NB4 (cell line): ENCODE measurements around the gene PTGER2.

Experiments
- DNase-seq: peaks from one replicate; pipeline ENCODE4 v3.0.0; 2010; ENCODE audit warnings: low read depth
- H3K4me3 ChIP-seq: one replicate; pipeline ENCODE4 v1.5.1; 2011; ENCODE audit warnings: mild to moderate bottlenecking, low read depth, low read length, moderate library complexity
- CTCF ChIP-seq: IDR thresholded peaks from one replicate; pipeline ENCODE4 v1.5.1; 2012; ENCODE audit warnings: low read depth, low read length
- MAX ChIP-seq: IDR thresholded peaks from 2 replicates; pipeline ENCODE4 v1.6.1; 2011; ENCODE audit warnings: low read depth, low read length
- MYC ChIP-seq: IDR thresholded peaks from 2 replicates; pipeline ENCODE4 v1.6.1; 2011; ENCODE audit warnings: low read depth, low read length
- POLR2A ChIP-seq: IDR thresholded peaks from 2 replicates; pipeline ENCODE4 v1.6.1; 2011; ENCODE audit warnings: mild to moderate bottlenecking; ENCODE audit not compliant: insufficient read length; ENCODE audit errors: extremely low read depth

PTGER2 gene

DNA sequence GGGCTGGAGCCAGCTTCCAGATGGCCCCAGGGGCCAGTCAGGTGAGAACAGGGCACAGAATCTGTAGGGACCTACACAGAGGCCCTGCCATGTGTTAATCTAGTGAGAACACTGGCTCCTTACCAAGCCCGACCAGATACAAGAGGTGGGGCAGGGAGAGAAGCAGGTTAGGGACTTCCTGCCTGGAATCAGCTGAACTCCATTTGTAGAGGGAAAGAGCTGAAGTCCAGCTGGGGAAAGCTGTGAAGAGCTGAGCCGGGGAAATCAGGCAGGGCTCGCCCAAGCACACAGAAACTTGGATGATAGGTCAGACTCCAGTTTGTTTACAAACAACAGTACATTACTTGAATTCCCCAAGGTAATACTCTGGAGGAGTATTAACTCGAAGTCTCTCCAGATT lies 46.7 kb downstream of the PTGER2 start:
- no peak overlapping the region for H3K4me3 ChIP-seq
- no peak for TF ChIP-seq CTCF
- TF ChIP-seq MAX: no peak
- TF ChIP-seq POLR2A: no peak
- no peak for TF ChIP-seq MYC
- no peak for DNase-seq

- no peak overlapping the region for H3K4me3 ChIP-seq
- DNase-seq: no peak
- TF ChIP-seq MYC (no peak), CTCF (no peak), MAX (no peak), POLR2A (no peak)
Measured at GRCh38 chr14:52363041-52363704, 49.1 kb downstream of the PTGER2 start.

GRCh38 chr14:52363961-52364360 lies 49.8 kb downstream of the PTGER2 start:
- DNase-seq: no peak
- TF ChIP-seq MYC: no peak
- no peak for TF ChIP-seq MAX
- no peak overlapping the region for H3K4me3 ChIP-seq

DNA sequence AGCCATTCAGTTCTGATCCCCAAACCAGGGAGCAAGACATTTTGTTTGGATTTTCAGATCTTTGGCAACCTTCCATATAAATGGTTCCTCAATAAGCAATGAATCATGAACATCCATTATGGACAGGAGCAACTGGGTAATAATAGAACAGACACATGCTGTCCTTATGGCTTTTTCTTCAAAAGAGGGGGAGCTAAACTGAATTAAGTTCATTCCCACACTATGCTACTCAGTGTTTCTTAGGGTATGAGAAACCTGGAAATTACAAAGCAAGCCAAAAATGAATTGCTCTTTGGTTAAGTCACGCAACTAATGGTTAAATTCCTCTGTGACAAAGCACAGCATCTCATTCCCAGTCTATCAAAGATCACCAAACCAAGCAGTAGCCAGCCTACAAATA lies 51.0 kb downstream of the PTGER2 start:
- no peak for DNase-seq
- no peak overlapping the region for H3K4me3 ChIP-seq
- no peak for TF ChIP-seq MAX
- TF ChIP-seq MYC: no peak
- TF ChIP-seq POLR2A: no peak
- TF ChIP-seq CTCF: no peak

DNA sequence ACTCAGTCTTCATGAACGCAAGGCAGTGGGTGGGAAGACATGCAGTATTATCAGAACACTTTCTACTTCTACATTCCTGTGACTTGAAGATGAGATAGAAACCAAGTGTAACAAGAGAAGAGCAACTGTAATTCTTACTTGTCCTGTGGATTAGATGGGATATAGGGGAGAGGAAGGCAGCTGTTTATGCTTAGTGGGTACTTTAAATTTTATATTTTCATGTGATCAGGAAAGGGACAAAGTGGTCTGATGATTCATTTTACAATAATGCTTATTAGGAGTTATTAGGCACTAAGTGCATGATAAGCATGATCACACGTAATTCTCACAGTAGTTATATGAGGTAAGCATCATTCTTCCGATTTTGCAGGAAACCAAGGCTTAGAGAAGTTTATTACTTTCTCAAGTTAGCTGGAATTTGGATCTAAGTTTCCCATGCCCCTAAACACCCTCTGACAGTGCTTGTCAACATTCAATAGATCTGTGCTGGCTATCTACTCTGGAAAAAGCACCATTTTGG lies 52.7 kb downstream of the PTGER2 start:
- TF ChIP-seq CTCF (no peak), MAX (no peak)
- no peak overlapping the region for H3K4me3 ChIP-seq
- DNase-seq: no peak

- no peak for DNase-seq
- no peak for TF ChIP-seq CTCF
- no peak overlapping the region for H3K4me3 ChIP-seq
Measured at GRCh38 chr14:52369305-52369801, 55.2 kb downstream of the PTGER2 start.
